Measurements from ENCODE around the gene GSTM4.

DNA sequence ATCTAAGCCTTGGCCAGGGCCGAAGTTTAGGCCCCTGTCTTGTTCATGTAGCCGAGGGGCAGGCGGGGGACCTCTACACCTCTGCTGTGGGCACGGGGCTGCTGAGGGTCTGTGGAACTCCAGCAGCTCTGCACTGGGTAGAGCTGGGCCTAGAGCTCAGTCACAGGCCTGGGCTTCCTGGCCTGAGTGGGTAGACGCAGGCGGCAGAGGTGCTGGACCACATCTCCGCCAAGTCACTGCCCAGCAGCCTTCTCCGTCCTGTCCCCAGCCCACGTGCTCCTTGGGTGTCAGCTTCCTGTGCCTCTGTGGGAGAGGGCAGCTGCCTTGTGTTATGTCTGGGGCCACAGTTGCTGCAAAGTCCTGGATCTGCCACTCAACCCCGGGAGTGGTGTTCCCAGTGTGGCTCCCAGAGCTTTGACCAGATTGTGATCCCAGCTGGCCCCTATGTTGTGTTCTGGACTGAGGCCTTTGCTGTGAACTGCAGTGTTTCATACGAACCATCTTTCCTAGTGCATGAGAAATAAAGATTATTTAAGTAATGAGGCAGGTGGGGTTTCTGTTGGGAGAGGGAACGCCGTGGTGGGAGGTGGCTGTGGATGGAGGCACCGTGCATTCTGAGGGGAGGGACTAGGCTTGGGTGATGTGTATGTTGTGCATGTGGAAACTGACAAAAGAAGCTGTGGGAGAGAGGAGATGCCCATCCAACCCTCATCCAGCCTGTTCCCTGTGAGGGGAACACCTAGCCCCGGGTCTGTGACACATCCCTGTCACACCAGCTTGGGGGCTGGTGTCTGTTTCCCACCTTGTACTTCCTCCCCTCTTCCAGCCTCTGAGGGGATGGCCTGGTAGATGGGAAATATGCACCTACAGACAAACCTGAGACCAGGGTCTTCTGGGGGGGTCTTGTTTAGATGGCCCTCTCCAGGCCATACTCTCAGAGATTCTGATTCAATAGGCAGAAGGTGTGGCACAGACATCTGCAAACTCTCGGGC, 24.1 kb upstream of the GSTM4 start:
- TF ChIP-seq CTCF (IDR thresholded peaks at IDR 0.05) (no peak), SIN3A (IDR thresholded peaks at IDR 0.05; ENCODE audit: borderline replicate concordance, insufficient read depth, low read depth, low read length) (no peak)

Data from Panc1 (cell line).